DOHH2 (cell line): ENCODE data around the gene PRRG1.

ENCODE experiments used
- CTCF ChIP-seq: fragments of 200-600 bp; sonication (generic); IDR thresholded peaks from one replicate; pipeline ENCODE4 v1.5.1; 2014; ENCODE audit warnings: antibody characterized with exemption, mild to moderate bottlenecking, low read depth, low read length; ENCODE audit not compliant: poor library complexity, severe bottlenecking
- EZH2phosphoT487 ChIP-seq: fragments of 200-600 bp; sonication (generic); IDR thresholded peaks from 2 replicates; pipeline ENCODE4 v1.6.1; 2017; ENCODE audit warnings: borderline replicate concordance, mild to moderate bottlenecking, antibody characterized with exemption, low read length, moderate library complexity, mixed read lengths

GRCh38 chrX:37331546-37331945 lies 17.6 kb upstream of the PRRG1 start:
- TF ChIP-seq CTCF: no peak
- no peak for TF ChIP-seq EZH2phosphoT487
